Heart right ventricle (tissue), 16 donors: ENCODE data around the gene EIF3L. TPM values are rescaled to one million over a fixed set of nuclear protein-coding genes. Genes with fewer than 3 reads are reported as not detected.
A peak's percentile ranks its signal among the peaks of the same experiment; 100 is the strongest.

Experiments
- ATAC-seq, 8 donors: fragments of 200-7000 bp; cut with Tn5 transposase; one replicate each; pipeline ENCODE4 v1.9.1; 2020; ENCODE audit warnings: mild to moderate bottlenecking in 8 of 8, moderate library complexity in 8 of 8, moderate number of reproducible peaks in 1 of 8
- DNase-seq, 2 donors: peaks; one replicate each; pipeline ENCODE4 v3.0.0-alpha.2; 2020
- H3K27ac ChIP-seq, 10 donors: fragments of 200-600 bp; sonication (generic) in 2 of 10; one replicate each; pipeline versions ENCODE4 v1.5.0 to v1.8.0; 2020 to 2022; ENCODE audit warnings: mild to moderate bottlenecking in 3 of 10
- H3K27me3 ChIP-seq, 7 donors: fragments of 200-600 bp; one replicate each; pipeline ENCODE4 v1.8.0; 2021 to 2022; ENCODE audit warnings: mild to moderate bottlenecking in 2 of 7
- H3K36me3 ChIP-seq, 9 donors: fragments of 200-600 bp; sonication (generic) in 1 of 9; one replicate each; pipeline versions ENCODE4 v1.5.0 to v1.8.0; 2020 to 2022; ENCODE audit warnings: mild to moderate bottlenecking in 2 of 9
- H3K4me1 ChIP-seq, 9 donors: fragments of 200-600 bp; sonication (generic) in 1 of 9; one replicate each; pipeline versions ENCODE4 v1.5.0 to v1.8.0; 2020 to 2022; ENCODE audit warnings: mild to moderate bottlenecking in 4 of 9
- H3K4me3 ChIP-seq, 10 donors: fragments of 200-600 bp; sonication (generic) in 2 of 10; one replicate each; pipeline versions ENCODE4 v1.5.0 to v1.8.0; 2020 to 2022; ENCODE audit warnings: mild to moderate bottlenecking in 7 of 10, moderate library complexity in 2 of 10
- H3K9me3 ChIP-seq, 11 donors: fragments of 200-600 bp in 10 of 11; sonication (generic) in 2 of 11; one replicate each; pipeline versions ENCODE4 v1.5.0 to v1.8.0; 2013 to 2022; ENCODE audit warnings: mild to moderate bottlenecking in 2 of 11, control low read depth in 1 of 11, moderate library complexity in 1 of 11
- CTCF ChIP-seq, 9 donors: fragments of 200-600 bp; sonication (generic) in 2 of 9; IDR thresholded peaks; one replicate each; pipeline versions ENCODE4 v1.5.0 to v1.8.0; 2021 to 2022; ENCODE audit warnings: antibody characterized with exemption in 9 of 9, mild to moderate bottlenecking in 5 of 9, moderate library complexity in 1 of 9
- WGBS, 2 donors: extraction: QIAGEN DNeasy Blood & Tissue Kit; methylation state at CpG; one replicate each; pipeline ENCODE4 v1.1.7; 2013; ENCODE audit warnings: inconsistent platforms in 1 of 2; 5-methylcytosine and 5-hydroxymethylcytosine counted together
- intact Hi-C, 10 donors: fragments of 100-400 bp; cut with DNase I; formaldehyde crosslinking; loops; one replicate each; pipeline versions ENCODE4 v1.11.1 to v1.14.2; 2022
- polyA plus RNA-seq, 2 donors: library from polyadenylated mRNA; stranded (reverse); fragments of 200-250 nt; gene quantifications; one replicate each; pipeline ENCODE4 v1.2.3, GENCODE V29; 2013
- total RNA-seq, 10 donors: library from RNA; stranded (reverse); fragmentation: NEBNext Ultra II Directional in 3 of 10; extraction: Animal tissue kit (Norgen Biotek cat#: 25700) in 3 of 10; gene quantifications; one replicate each; pipeline versions ENCODE4 v1.2.1 to v1.2.4, GENCODE V29; 2021 to 2023
- donor health status: Arrhythmogenic right ventricular cardiomyopathy.
- donor health status: ischemic (EF 13 %, LVEDD 7.1; RV severe dilation, severe dysfunction).
- donor health status: healthy with polysubstance abuse.
- donor health status: DM: no; HTN: yes; CAD: no.
- donor health status: DM: no; HTN: no; CAD: no.
- donor health status: ischemic (EF 25% LVEDD 6.9; RV normal size, moderate dysfunction).
- donor health status: ischemic (EF 25% LVEDD 5.7; RV mildly dilated, moderate dysfunction).
- donor health status: healthy.
- donor health status: DM: yes; HTN: yes; CAD: no.
- donor health status: Ischemic cardiomyopathy.
- donor health status: ischemic (EF 35%, LVEDD 5.7; RV mildly dilated, moderate dysfunction).
- donor health status: nonischemic (EF 11% LVEDD 7.7; RV severe dilation, severe dysfunction).
- donor health status: DM: yes; HTN: yes; CAD: no.
- donor health status: PGD.
- donor health status: ischemic (EF 29% LVEDD 5.4; RV normal size, mild dysfunction).
- donor health status: nonischemic (EF 23%, LVEDD 6.1; RV moderate dilation, normal function).

The EIF3L gene
- total and polyA plus RNA-seq, 12 donors = 135 to 489 (median 428) TPM

- peak; percentile 95 to 99 (median 98) for TF ChIP-seq CTCF (IDR thresholded peaks at IDR 0.05)
- H3K4me3 ChIP-seq = peak overlapping the region in 9 of 10 donors; percentile 28 to 56 (median 45)
- H3K9me3 ChIP-seq = no peaks in the 10 kb centered on the region
- 2% methylated on average over 29 of the region's 29 CpGs for WGBS, 2 donors
- H3K27ac ChIP-seq = peak overlapping the region in 9 of 10 donors; percentile 42 to 78 (median 63)
- ATAC-seq (peak; percentile 89 to 96 (median 95)), DNase-seq (peak; percentile 82 to 87)
- peaks cover 4 to 22% (median 18%) of the 10 kb centered on the region in 9 donors for H3K4me1 ChIP-seq
- H3K36me3 ChIP-seq = peaks cover 0 to 16% (median 0%) of the 10 kb centered on the region in 9 donors
- intact Hi-C loops = loop anchor here (1.0 to 10.0 kb wide), 8 partner anchors 43 to 149 kb away; no protein-coding TSS in a partner anchor
- H3K27me3 ChIP-seq = peaks cover 0 to 40% (median 31%) of the 10 kb centered on the region in 7 donors
Measured at GRCh38 chr22:37817705-37818408, 31.4 kb upstream of the EIF3L start.

- WGBS, 2 donors = 4 to 6% methylated on average over 63 to 68 of the region's 68 CpGs
- Histone ChIP-seq H3K27me3 (peaks cover 0 to 46% (median 38%) of the 10 kb centered on the region in 7 donors), H3K4me1 (peaks cover 4 to 22% (median 18%) of the 10 kb centered on the region in 9 donors), H3K9me3 (no peaks in the 10 kb centered on the region), H3K27ac (peak overlapping the region in 4 of 10 donors; percentile 59 to 78 (median 70)), H3K36me3 (peaks cover 0 to 16% (median 0%) of the 10 kb centered on the region in 9 donors), H3K4me3 (peak overlapping the region in 9 of 10 donors; percentile 24 to 56 (median 45))
- intact Hi-C loops = loop anchor here in 7 of 10 donors (2.0 to 10.0 kb wide), 5 partner anchors 44 to 149 kb away; no protein-coding TSS in a partner anchor
- peak; percentile 26 to 70 for DNase-seq
- ATAC-seq = peak; percentile 35 to 66 (median 48)
- peak in 8 of 9 donors; percentile 16 to 57 (median 40) for TF ChIP-seq CTCF (IDR thresholded peaks at IDR 0.05)
Measured at GRCh38 chr22:37818409-37819104, 30.7 kb upstream of the EIF3L start.

- no peak for TF ChIP-seq CTCF (IDR thresholded peaks at IDR 0.05)
- Histone ChIP-seq H3K4me3 (peak overlapping the region in 9 of 10 donors; percentile 24 to 56 (median 45)), H3K27ac (no peak overlapping the region), H3K4me1 (peaks cover 4 to 22% (median 18%) of the 10 kb centered on the region in 9 donors), H3K9me3 (no peaks in the 10 kb centered on the region), H3K36me3 (peaks cover 0 to 16% (median 0%) of the 10 kb centered on the region in 9 donors), H3K27me3 (peaks cover 0 to 51% (median 39%) of the 10 kb centered on the region in 7 donors)
- ATAC-seq = peak in 1 of 8 donors; percentile 1
- DNase-seq = no peak
- intact Hi-C loops = loop anchor here in 7 of 10 donors (2.0 to 10.0 kb wide), 5 partner anchors 44 to 148 kb away; no protein-coding TSS in a partner anchor
- WGBS, 2 donors = 28 to 35% methylated on average over 14 of the region's 14 CpGs
Measured at GRCh38 chr22:37819105-37819433, 30.1 kb upstream of the EIF3L start.

- peaks cover 0 to 57% (median 39%) of the 10 kb centered on the region in 7 donors for H3K27me3 ChIP-seq
- H3K4me3 ChIP-seq = no peak overlapping the region
- peaks cover 0 to 10% (median 0%) of the 10 kb centered on the region in 9 donors for H3K36me3 ChIP-seq
- no peak overlapping the region for H3K27ac ChIP-seq
- no peak for DNase-seq
- WGBS, 2 donors = 89 to 93% methylated on average over 5 of the region's 5 CpGs
- intact Hi-C loops = loop anchor here in 1 of 10 donors (5.0 kb wide), 1 partner anchor 137 kb away; no protein-coding TSS in a partner anchor
- H3K4me1 ChIP-seq = peaks cover 4 to 25% (median 21%) of the 10 kb centered on the region in 9 donors
- no peak for TF ChIP-seq CTCF (IDR thresholded peaks at IDR 0.05)
- no peaks in the 10 kb centered on the region for H3K9me3 ChIP-seq
- ATAC-seq = no peak
Measured at GRCh38 chr22:37820350-37820749, 28.9 kb upstream of the EIF3L start.
